ENCODE data around the gene RPN2. TPM values are rescaled to one million over a fixed set of nuclear protein-coding genes. Genes with fewer than 3 reads are reported as not detected.

The RPN2 gene
- polyA plus RNA-seq, 1 donor from 2014 or later: 151 TPM

DNA sequence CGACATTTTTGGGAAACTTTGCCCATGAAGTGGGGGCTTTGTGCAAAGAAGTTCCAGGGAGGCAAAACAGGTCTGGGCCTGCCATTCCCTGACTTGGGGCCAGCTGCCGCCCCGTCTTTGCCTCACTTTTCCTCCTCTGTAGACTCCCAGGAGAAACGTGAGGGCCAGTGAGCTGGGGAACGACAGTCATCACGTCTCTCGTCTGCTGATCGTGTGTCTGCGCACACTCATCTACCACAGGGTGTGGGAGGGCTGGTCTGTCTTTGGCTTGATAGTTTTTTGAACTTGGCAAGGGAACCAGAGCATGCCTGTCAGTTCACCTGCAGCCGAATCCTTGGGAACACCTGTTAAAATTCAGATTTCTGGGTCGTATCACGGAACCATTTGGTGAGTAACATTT is 74.0 kb downstream of the RPN2 start:
- TF ChIP-seq EZH2 (IDR thresholded peaks at IDR 0.05; ENCODE audit: borderline replicate concordance, insufficient read depth, low read length, poor library complexity, severe bottlenecking) (no peak), MXI1 (conservative IDR thresholded peaks at IDR 0.05; ENCODE audit: poor library complexity, severe bottlenecking) (no peak), RAD21 (conservative IDR thresholded peaks at IDR 0.05) (no peak), SMC3 (conservative IDR thresholded peaks at IDR 0.05; ENCODE audit: poor library complexity) (no peak), TAF1 (IDR thresholded peaks at IDR 0.05; ENCODE audit: low read depth) (no peak), EP300 (conservative IDR thresholded peaks at IDR 0.05; ENCODE audit: poor library complexity, severe bottlenecking) (no peak), POLR2AphosphoS5 (IDR thresholded peaks at IDR 0.05) (no peak)
- TF ChIP-seq, protein P1, sequence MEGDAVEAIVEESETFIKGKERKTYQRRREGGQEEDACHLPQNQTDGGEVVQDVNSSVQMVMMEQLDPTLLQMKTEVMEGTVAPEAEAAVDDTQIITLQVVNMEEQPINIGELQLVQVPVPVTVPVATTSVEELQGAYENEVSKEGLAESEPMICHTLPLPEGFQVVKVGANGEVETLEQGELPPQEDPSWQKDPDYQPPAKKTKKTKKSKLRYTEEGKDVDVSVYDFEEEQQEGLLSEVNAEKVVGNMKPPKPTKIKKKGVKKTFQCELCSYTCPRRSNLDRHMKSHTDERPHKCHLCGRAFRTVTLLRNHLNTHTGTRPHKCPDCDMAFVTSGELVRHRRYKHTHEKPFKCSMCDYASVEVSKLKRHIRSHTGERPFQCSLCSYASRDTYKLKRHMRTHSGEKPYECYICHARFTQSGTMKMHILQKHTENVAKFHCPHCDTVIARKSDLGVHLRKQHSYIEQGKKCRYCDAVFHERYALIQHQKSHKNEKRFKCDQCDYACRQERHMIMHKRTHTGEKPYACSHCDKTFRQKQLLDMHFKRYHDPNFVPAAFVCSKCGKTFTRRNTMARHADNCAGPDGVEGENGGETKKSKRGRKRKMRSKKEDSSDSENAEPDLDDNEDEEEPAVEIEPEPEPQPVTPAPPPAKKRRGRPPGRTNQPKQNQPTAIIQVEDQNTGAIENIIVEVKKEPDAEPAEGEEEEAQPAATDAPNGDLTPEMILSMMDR (IDR thresholded peaks at IDR 0.05; ENCODE audit: poor library complexity, severe bottlenecking): no peak
- TF ChIP-seq, protein P2, sequence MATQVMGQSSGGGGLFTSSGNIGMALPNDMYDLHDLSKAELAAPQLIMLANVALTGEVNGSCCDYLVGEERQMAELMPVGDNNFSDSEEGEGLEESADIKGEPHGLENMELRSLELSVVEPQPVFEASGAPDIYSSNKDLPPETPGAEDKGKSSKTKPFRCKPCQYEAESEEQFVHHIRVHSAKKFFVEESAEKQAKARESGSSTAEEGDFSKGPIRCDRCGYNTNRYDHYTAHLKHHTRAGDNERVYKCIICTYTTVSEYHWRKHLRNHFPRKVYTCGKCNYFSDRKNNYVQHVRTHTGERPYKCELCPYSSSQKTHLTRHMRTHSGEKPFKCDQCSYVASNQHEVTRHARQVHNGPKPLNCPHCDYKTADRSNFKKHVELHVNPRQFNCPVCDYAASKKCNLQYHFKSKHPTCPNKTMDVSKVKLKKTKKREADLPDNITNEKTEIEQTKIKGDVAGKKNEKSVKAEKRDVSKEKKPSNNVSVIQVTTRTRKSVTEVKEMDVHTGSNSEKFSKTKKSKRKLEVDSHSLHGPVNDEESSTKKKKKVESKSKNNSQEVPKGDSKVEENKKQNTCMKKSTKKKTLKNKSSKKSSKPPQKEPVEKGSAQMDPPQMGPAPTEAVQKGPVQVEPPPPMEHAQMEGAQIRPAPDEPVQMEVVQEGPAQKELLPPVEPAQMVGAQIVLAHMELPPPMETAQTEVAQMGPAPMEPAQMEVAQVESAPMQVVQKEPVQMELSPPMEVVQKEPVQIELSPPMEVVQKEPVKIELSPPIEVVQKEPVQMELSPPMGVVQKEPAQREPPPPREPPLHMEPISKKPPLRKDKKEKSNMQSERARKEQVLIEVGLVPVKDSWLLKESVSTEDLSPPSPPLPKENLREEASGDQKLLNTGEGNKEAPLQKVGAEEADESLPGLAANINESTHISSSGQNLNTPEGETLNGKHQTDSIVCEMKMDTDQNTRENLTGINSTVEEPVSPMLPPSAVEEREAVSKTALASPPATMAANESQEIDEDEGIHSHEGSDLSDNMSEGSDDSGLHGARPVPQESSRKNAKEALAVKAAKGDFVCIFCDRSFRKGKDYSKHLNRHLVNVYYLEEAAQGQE (IDR thresholded peaks at IDR 0.05; ENCODE audit: borderline replicate concordance): no peak

DNA sequence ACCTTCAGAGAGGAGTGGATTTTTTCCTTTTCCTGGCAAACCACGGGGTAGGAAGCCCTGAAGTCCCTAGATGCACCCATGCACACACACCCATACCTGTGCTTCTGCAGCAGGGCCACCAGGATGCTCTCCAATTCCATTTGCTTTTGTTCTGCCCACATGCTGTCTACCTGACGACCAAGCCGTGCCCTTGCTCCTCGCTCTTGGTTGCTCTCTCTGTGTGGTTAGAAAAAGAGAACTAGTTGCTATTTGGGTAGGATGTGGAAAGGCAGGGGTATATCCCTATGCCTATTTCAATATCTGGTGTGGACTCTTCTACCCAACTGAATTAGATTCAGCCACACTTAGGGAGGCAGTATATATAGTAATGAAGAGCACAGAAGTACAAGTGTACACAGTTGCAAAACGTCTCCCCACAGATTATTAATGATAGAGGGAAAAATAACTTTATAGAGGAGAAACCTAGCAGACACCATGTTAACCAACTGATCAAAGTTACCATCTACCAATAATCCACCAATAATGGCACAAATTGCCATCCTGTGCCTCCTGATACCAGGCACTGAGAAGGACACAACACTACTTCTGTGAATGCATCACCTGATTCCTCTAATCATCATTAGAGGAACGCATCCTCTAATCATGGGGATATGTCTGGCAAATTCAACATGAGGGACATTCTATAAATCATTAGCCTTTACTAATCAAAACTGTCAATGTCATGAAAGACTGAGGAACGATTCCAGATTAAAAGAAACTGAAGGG is 75.2 kb downstream of the RPN2 start:
- H2AFZ ChIP-seq (ENCODE audit: low read depth, low read length): no peak overlapping the region
- no peak overlapping the region for H3K27ac ChIP-seq (ENCODE audit: low read length)
- H3K9me2 ChIP-seq (ENCODE audit: insufficient read depth, low read length): no peaks in the 10 kb centered on the region
- peaks cover 6% of the 10 kb centered on the region for H3F3A ChIP-seq (ENCODE audit: insufficient read depth, low read length, poor library complexity, severe bottlenecking)
- H3K4me2 ChIP-seq (ENCODE audit: low read length): no peak overlapping the region
- no peaks in the 10 kb centered on the region for H3K79me2 ChIP-seq (replicated peaks; ENCODE audit: insufficient read depth, low read length)
- no peaks in the 10 kb centered on the region for H3K36me3 ChIP-seq (ENCODE audit: insufficient read depth, low read length)
- no peaks in the 10 kb centered on the region for H3K9me3 ChIP-seq (ENCODE audit: low read length)
- H3K27me3 ChIP-seq (ENCODE audit: insufficient read depth, low read depth, low read length): no peaks in the 10 kb centered on the region
- H3K4me3 ChIP-seq (ENCODE audit: low read length): no peak overlapping the region
- no peaks in the 10 kb centered on the region for H4K20me1 ChIP-seq (ENCODE audit: insufficient read depth)
- no peak overlapping the region for H3K9ac ChIP-seq (ENCODE audit: low read length)
- TF ChIP-seq EP300 (conservative IDR thresholded peaks at IDR 0.05; ENCODE audit: poor library complexity, severe bottlenecking) (no peak), MXI1 (conservative IDR thresholded peaks at IDR 0.05; ENCODE audit: poor library complexity, severe bottlenecking) (no peak), TAF1 (IDR thresholded peaks at IDR 0.05; ENCODE audit: low read depth) (no peak), EZH2 (IDR thresholded peaks at IDR 0.05; ENCODE audit: borderline replicate concordance, insufficient read depth, low read length, poor library complexity, severe bottlenecking) (no peak), POLR2AphosphoS5 (IDR thresholded peaks at IDR 0.05) (no peak), RAD21 (conservative IDR thresholded peaks at IDR 0.05) (no peak), SMC3 (conservative IDR thresholded peaks at IDR 0.05; ENCODE audit: poor library complexity) (no peak)
- TF ChIP-seq, protein P2 (IDR thresholded peaks at IDR 0.05; ENCODE audit: borderline replicate concordance): no peak
- TF ChIP-seq, protein P1 (IDR thresholded peaks at IDR 0.05; ENCODE audit: poor library complexity, severe bottlenecking): no peak

More for the DNA sequence above, 74.0 kb downstream of the RPN2 start:
- peaks cover 6% of the 10 kb centered on the region for H3F3A ChIP-seq (ENCODE audit: insufficient read depth, low read length, poor library complexity, severe bottlenecking)
- H3K79me2 ChIP-seq (replicated peaks; ENCODE audit: insufficient read depth, low read length): no peaks in the 10 kb centered on the region
- H3K4me3 ChIP-seq (ENCODE audit: low read length): no peak overlapping the region
- H3K4me2 ChIP-seq (ENCODE audit: low read length): no peak overlapping the region
- no peaks in the 10 kb centered on the region for H3K9me2 ChIP-seq (ENCODE audit: insufficient read depth, low read length)
- H3K27me3 ChIP-seq (ENCODE audit: insufficient read depth, low read depth, low read length): no peaks in the 10 kb centered on the region
- no peak overlapping the region for H3K27ac ChIP-seq (ENCODE audit: low read length)
- no peak overlapping the region for H3K9ac ChIP-seq (ENCODE audit: low read length)
- H3K9me3 ChIP-seq (ENCODE audit: low read length): no peaks in the 10 kb centered on the region
- H2AFZ ChIP-seq (ENCODE audit: low read depth, low read length): no peak overlapping the region
- no peaks in the 10 kb centered on the region for H3K36me3 ChIP-seq (ENCODE audit: insufficient read depth, low read length)
- H4K20me1 ChIP-seq (ENCODE audit: insufficient read depth): no peaks in the 10 kb centered on the region

All from neural cell (in vitro differentiated cells).